GM19035 (cell line): ENCODE data around the gene CYTH3.
"Not testable (repeated sequence)": the region's sequence is repeated elsewhere in the genome, so short reads cannot be mapped to it uniquely, and the experiment has no call there.

ENCODE experiments used
- ATAC-seq: cut with Tn5 transposase; IDR thresholded peaks from one replicate; pipeline ENCODE4 v1.9.1; 2021; ENCODE audit not compliant: unreplicated experiment

Gene CYTH3

DNA sequence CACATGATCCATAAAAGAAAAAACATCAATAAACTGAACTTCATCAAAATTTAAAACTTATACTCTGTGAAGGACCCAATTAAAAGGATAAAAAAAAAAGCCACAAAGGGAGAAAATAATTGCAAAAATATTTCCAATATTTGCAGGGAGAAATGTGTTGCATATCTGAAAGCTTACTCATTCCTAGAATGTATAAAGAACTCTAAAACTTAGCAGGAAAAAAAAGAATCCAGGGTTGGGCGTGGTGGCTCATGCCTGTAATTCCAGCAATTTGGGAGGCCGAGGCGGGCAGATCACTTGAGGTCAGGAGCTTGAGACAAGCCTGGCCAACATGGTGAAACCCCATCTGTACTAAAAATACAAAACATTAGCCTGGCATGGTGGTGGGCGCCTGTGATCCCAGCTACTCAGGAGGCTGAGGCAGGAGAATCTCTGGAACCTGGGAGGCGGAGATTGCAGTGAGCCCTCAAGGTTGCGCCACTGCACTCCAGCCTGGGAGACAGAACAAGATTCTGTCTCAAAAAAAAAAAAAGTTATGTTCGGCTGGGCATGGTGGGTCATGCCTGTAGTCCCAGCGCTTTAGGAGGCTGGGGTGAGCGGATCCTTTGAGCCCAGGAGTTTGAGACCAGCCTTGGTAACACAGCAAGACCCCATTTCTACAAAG lies 11.1 kb upstream of the CYTH3 start:
- not testable (repeated sequence) for ATAC-seq

DNA sequence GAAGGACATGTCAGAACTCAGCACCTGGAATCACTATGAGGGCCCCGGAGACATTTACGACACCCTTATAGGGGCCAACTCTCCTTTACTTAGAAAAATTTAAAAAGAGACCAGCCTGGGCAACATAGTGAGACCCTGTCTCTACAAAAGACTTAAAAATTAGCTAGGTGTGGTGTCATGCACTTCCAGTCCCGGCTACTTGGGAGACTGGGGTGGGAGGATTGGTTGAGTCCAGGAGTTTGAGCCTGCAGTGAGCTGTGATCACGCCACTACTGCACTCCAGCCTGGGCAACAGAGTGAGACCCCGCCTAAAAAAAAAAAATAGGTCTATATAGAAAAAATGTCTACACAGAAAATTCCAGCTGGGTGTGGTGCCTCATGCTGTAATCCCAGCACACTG lies 7.5 kb upstream of the CYTH3 start:
- no peak for ATAC-seq

DNA sequence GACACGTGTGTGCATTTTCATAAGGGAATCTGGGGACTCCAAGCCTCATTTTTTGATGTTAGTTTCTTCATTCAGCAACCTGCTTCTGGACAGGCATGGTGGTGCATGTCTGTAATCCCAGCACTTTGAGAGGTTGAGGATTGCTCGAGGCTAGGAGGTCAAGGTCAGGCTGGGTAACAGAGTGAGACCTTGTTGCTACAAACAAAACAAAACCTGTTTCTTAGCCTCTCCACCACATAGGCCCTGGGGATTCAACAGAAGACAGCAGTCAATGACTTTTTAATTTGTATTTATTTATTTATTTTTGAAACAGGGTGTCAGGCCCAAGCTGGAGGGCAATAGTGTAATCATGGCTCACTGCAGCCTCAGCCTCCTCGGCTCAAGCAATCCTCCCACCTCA lies 6.9 kb upstream of the CYTH3 start:
- no peak for ATAC-seq

DNA sequence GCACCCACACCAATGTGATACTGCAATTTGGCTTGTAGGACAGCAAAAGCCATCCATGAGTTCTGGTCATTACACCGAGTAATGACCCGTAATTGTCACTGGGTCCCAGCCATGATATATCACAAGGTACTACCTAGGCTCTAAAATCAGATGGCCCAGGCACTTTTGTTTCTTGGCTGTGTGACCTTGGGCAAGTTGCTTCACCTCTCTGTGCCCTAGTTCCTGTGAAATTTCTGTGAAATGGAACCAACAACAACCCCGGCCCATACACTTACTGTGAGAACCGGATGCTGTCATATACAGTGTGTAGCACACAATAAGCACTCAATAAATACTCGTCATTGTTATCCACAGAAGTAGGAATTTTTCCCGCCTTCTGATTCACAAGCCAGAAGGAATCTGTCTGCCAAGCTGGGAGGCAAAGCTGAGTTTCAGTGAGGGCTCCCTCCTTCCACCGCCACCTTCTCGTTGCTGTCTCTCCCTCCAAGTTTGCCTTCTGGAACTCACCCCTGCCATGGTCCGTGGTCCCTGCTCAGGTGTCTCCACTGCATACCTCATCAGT lies 6.4 kb upstream of the CYTH3 start:
- no peak for ATAC-seq

DNA sequence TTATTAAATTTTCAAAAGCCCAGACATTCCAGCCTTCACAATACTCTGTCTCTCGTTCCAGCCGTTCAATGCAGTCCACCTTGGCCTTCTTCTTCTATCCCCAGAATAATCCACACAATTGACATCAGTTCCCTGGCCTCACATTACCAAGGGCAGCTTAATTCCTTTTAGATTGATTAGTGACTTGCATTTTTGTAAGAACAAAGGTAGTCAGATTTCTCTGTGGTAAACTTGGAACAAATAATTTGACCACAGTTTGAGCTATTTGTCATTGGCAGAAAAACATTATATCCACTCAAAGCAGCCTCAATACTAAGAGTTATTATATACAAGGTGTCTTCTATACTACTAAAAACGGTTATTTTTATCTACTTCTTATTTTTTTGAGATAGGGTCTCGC lies 5.1 kb upstream of the CYTH3 start:
- no peak for ATAC-seq

DNA sequence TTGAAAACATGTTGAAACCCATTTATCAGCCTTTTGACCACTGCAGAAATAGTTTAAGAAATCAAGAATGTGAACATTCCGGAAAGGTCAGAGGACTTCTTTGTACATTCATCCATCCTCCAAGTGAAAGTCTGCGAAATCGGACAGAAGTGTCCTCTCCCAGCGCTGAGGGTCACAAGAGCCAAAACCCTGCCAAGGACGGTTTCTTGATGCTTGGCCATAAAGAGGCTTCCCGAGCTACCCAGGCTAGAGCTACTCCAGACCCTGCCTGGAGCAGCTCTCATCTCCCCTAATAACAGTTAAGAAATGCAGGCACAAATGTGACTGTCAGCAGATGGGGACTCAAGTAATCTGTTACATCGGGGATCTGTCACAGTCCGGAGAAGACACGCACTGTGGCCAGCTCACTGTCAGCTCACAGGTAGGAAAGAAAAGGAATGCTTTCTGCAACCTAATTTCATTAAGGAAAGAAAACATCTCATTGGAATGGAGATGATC lies 4.5 kb upstream of the CYTH3 start:
- ATAC-seq: no peak

DNA sequence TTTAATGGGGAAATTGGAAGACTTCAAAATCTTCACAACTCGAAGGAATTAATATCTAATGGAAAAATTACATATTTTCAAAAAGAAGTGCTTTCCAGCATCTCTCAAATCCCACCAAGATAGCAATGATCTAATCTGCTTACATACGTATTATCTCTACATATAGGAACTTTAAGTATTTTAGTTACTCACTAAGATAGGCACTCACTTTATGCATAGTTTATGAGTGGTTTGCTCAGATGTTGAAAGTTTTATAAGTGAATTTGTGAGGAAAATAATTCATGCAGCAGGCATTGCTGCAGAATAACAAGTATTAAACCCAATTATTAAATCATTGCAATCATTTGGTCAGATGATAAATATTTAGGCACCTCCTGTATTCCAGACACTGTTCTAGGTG lies 2.3 kb upstream of the CYTH3 start:
- ATAC-seq: no peak

DNA sequence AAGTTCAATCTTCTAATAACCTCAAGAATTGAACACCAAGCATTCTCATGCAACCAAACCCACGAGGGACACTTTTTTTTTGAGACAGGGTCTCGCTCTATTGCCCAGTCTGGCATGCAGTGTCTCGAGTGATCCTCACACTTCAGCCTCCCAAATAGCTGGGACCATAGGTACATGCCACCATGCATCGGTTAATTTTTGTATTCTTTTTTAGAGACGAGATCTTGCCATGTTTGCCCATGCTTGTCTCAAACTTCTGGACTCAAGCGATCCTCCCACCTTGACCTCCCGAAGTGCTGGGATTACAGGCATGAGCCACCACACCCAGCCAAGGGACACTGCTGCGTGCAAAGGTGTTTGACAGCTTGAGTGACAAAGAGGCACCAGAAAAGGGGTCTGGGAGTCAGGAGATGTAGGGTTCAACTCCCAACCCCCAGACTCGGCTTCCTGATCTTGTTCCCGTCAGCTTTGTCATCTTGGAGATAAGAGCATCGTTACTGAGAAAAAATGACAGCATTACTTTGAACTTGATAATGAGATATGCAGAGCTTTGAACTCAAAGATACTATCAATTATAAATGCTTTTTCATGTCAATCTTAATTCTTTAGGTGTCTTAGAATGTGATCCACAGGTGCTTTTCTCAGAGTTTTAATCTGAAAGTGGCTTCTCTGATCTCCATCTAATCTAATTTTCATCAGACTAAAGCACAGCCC lies 1.6 kb upstream of the CYTH3 start:
- no peak for ATAC-seq

DNA sequence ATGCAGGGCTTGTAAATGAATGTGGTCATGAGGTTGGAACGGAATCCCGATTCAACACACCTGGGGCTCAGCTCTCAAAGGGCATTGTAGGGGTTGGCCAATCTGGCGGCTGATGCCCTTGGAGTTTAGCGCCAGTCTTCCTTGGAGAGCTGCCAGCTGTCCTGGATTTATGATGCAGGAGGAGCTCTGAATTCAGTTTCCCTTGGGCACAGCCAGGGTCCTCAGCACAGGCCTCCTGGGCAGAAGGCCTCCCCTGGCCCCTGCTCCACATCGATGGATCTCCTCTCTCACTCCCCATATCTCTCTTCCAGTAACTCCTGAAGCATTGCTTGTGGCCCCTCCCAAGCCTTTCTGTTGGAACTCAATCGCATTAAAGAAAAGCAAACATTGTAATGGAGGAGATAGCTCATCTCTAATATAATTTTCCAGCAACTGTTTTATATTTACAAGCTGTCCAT lies 985 bp upstream of the CYTH3 start:
- no peak for ATAC-seq

DNA sequence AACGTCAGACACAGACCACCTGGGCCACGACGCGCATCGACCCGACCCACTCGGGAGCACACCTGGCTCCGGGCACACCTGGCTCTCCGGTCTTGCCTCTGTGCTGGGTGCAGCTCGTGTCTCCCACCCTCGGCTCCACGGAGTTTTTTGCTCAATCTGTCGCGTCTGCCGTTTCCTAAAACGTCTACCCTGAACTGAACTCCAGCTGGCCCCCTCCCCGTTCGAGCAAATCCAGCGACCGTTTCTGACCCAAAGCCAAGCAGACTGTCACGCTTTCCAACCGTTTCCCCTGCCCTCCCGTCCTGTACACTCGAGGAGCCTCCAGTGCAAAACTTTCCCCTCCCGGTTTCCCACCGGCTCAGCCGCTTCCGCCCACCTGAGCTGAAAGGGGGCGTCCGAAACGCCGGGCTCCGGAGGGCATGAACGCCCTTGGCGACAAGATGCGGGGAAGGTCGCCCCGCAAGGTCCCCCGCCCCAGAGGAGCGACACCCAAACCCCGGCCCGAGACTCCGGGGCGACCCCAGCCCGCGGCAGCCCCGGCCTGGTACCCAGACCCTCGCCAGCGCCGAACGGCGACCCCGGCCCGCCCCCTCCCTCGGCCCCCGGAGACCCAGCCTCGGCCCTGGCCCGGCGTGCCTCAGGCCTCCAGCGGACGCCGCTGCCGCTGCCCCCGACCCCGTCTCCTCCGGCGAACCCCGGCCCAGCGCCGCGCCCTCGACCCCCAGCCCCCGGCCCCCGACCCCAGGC lies 557 bp downstream of the CYTH3 start:
- no peak for ATAC-seq

DNA sequence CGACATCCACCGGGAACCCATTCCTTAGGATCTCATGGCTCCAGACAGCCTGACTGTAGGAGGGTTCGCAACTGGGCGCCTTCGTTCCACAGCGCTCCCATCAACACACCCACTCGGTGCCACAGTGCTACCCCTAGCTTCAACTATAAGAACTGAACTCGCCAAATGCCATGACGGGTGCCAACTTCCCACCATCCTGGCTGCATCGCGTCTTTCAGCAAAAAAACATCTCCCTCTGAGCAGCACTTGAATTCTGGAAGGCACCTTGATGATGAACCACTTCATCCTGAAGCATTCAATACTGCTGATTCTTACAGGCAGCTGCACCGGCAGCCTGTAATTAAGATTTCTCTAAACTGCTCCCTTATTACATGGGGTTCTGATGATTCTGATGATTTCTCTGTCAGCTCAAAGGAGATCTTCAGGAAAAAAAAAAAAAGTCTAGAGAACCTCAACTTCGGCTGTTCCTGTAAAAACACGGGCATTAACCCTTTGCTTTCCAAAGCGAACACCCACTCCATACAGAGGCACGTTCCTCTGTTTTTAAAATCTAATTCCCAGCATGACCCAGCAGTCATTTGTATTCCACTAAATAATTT lies 1.3 kb downstream of the CYTH3 start:
- no peak for ATAC-seq

DNA sequence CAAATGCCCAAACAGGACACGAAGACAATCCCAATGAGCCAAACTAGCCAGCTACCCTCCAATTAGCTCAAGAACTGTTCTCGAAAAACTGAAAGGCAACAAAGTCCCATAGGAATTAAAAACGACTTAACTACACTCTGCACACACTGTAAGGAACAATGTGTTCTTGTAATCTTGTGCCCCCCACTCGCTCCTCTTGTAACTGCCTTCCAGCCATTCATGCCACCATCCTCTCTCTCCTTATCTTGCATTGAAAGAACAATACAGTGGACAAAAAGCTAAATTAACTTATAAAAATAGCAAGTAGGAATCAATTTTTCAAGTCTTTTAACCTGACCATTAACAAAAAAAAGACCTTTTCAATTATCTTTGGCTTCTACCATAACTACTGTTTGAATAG lies 2.9 kb downstream of the CYTH3 start:
- ATAC-seq: no peak

DNA sequence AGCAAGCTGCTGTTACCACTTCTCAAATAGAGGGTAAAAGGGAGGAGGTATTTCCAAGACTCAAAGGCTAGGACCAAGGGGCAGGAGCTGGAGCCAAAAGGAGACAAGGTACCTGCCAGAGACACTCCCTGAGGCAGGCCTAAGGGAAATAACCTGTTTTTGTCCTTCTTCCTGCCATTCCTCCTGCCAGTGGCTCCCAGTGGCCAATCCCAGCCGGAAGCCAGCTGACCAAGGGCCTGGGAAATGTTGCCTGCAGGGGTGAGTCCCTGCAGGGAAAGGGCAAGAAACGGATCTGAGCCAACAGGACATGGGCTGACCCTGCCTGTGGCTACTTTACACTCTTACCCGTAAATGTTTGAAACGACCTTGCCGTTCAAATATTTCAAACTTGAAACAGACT lies 3.5 kb downstream of the CYTH3 start:
- no peak for ATAC-seq

DNA sequence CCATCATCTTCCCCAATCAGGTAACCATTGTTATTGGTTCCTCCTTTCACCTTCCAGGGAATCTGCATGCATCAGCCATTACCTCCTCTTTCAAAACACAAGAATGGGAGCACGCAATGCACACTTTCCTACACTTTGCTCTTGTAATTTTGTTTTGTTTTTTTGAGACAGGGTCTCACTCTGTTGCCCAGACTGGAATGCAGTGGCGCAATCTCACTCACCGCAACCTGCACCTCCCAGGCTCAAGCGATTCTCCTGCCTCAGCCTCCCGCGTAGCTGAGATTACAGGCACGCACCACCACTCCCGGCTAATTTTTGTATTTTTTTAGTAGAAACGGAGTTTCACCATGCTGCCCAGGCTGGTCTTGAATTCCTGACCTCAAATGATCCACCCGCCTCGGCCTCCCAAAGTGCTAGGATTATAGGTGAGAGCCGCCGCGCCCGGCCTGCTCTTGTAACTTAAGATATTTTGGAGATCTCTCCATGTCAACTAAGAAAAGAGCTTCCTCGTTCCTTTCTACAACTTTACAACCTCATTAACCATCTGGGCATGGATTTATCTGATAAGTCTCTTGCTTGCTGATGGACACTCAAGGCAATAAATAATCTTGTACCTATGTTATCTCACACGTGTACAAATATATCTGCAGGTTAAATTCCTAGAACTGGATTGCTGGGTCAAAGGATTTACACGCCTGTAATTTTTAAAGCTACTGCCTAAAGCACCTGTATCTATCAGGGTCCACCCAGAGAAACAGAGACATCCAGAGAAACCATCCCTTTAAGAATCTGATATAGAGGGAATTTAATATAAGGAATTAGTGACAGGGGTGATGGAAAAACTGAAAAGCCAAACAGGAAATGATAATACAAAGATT lies 4.2 kb downstream of the CYTH3 start:
- ATAC-seq: no peak

DNA sequence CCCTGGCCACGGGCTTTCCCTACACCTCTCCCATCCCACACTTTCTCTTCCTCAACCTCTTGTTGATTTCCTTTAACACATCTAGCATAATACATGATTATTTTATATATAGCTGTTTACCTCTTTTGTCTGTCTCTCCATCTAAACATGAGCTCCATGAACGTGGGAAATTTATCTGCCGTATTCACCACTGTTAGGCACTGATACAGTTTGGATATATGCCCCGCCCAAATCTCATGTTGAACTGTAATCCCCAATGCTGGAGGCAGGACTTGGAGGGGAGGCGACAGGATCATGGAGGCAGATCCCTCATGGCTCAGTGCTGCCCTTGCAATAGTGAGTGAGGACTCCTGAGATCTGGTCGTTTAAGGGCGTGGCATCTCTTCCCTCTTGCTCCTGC lies 5.7 kb downstream of the CYTH3 start:
- no peak for ATAC-seq

DNA sequence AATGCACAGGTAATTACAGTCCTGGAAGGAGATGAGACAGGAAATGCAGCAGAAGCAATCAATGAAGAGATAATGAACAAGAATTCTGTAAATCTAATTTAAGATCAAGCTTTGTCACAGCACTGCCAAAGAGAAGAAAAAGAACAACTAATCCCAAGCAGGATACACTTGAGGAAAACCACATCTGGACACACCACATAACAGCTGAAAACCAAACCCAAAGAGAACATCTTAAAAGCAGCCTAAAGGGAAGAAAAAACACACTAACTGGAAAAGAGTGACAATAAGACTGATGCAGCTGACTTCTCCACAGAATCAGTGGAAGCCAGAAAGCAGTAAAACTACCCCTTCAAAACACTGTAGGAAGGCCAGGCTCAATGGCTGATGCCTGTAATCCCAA lies 10.2 kb downstream of the CYTH3 start:
- ATAC-seq: no peak

DNA sequence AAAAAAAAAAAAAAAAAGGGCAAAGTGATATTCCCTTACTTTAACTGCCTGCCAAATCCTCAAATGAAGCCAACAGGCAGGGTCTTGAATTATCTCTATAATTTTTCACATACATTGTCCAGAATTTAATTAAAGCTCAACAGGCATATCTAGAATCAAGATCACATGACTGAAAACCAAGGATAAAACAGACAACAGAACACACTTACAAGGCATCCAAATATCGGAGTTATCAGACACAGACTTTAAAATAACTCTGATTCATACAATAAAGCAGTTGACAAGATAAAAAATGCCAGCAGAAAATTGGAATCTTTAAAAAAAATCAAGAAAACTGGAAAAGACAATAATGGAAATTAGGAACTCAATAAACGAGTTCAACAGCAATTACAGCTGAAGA lies 10.7 kb downstream of the CYTH3 start:
- no peak for ATAC-seq

DNA sequence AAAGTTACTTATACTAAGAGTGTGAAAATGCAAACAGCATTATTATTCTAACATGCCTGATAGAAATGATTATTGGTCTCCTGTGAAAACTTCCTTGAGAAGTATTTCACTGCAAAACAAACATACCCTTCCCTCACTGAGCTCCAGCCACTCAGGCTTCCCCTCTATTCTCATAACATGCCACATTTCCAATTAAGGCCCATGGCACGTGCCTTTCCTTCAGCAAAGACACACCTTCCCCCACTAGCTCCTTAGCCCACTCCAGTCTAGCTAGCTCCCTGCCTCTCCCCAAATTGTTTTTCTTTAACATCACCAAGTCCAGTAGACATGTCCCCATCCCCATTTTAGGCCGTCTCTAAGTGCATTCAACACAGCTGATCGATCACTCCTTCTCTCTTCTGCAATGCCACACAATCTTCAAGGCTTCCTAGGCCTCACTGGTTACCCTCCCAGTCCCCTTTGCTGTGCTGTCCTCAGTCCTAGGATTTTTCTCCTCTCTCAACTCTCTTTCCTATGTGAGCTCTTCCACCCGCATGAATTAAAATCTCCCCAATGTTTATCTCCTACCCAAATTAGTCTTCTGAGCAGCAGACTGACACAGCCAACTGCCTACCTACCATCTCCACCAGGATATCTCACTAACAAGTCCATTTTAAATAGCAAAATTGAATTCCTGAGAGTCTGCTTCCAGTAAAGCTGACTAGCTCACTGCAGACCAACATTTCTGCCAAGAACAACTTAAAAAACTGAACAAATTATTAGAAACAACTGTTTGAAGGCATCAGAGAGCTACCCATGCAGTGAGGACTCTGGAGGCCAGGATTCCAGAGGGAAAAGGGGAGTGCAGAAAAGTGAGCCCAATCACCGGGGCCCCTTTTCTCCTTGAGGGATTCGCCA lies 11.9 kb downstream of the CYTH3 start:
- ATAC-seq: no peak

DNA sequence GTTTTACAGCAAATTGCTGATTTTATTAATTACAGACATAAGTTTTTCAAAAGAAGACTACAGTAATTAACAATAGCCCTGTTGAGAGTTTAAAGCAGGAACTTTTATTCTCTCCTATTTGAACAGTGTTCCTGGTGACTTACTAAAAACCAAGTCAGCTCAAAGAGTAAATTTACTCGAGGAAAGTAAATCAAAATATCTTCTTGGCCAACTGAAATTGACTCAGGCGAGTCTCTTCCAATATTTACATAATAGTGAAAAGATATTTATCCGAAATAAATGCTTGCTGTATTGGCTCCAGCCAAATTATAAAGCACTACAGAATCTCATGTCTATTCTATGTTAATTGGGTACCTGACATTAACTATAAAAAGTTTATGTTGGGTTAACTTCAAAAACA lies 13.2 kb downstream of the CYTH3 start:
- no peak for ATAC-seq
